Stimulated activated naive CD8-positive, alpha-beta T cell treated with anti-CD3 and anti-CD28 coated beads, Interleukin-15, amount 100 ng/mL, for 72 hours (primary cell): ENCODE results near the gene PCDHA1.
"Not testable (repeated sequence)": the region's sequence is repeated elsewhere in the genome, so short reads cannot be mapped to it uniquely, and the experiment has no call there.

Experiments used
- ATAC-seq: fragments of 150-1000 bp; cut with Tn5 transposase; 2 replicates; pipeline ENCODE4 v1.10.0; 2021; ENCODE audit warnings: mild to moderate bottlenecking, moderate library complexity
- DNase-seq, 2 donors: peaks; one replicate each; pipeline ENCODE4 v3.0.0; 2021 to 2022
- H3K27ac Mint-ChIP-seq, 2 donors: one replicate each; pipeline ENCODE4 v1.8.0; 2022; ENCODE audit warnings: mild to moderate bottlenecking in 2 of 2, mixed read lengths in 2 of 2, moderate library complexity in 2 of 2
- H3K27me3 Mint-ChIP-seq: one replicate; pipeline ENCODE4 v1.8.0; 2022; ENCODE audit warnings: mixed read lengths
- H3K4me1 Mint-ChIP-seq: one replicate; pipeline ENCODE4 v1.8.0; 2022; ENCODE audit warnings: mild to moderate bottlenecking, mixed read lengths
- H3K4me3 Mint-ChIP-seq, 2 donors: one replicate each; pipeline ENCODE4 v1.8.0; 2022; ENCODE audit warnings: mild to moderate bottlenecking in 2 of 2, mixed read lengths in 2 of 2, moderate library complexity in 1 of 2
- H3K9me3 Mint-ChIP-seq, 2 donors: one replicate each; pipeline ENCODE4 v1.8.0; 2022; ENCODE audit warnings: mixed read lengths in 2 of 2

The PCDHA1 gene

DNA sequence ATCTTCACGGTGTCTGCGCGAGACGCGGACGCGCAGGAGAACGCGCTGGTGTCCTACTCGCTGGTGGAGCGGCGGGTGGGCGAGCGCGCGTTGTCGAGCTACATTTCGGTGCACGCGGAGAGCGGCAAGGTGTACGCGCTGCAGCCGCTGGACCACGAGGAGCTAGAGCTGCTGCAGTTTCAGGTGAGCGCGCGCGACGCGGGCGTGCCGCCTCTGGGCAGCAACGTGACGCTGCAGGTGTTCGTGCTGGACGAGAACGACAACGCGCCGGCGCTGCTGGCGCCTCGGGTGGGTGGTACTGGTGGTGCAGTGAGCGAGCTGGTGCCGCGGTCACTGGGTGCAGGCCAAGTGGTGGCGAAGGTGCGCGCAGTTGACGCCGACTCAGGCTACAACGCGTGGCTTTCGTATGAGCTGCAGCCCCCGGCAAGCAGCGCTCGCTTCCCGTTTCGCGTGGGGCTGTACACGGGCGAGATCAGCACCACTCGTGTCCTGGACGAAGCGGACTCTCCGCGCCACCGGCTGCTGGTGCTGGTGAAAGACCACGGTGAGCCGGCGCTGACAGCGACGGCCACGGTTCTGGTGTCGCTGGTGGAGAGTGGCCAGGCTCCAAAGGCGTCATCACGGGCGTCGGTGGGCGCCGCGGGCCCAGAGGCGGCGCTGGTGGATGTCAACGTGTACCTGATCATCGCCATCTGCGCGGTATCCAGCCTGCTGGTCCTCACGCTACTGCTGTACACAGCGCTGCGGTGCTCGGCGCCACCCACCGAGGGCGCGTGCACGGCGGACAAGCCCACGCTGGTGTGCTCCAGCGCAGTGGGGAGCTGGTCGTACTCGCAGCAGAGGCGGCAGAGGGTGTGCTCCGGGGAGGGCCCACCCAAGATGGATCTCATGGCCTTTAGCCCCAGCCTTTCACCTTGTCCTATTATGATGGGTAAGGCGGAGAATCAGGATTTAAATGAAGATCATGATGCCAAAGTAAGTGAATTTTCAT is 43.9 kb downstream of the PCDHA1 start:
- not testable (repeated sequence) for H3K4me3 Mint-ChIP-seq, H3K4me1 Mint-ChIP-seq, H3K27ac Mint-ChIP-seq, DNase-seq, ATAC-seq
- Mint-ChIP-seq H3K27me3 (peaks cover 43% of the 10 kb centered on the region), H3K9me3 (peaks cover 13 to 36% of the 10 kb centered on the region in 2 donors)

DNA sequence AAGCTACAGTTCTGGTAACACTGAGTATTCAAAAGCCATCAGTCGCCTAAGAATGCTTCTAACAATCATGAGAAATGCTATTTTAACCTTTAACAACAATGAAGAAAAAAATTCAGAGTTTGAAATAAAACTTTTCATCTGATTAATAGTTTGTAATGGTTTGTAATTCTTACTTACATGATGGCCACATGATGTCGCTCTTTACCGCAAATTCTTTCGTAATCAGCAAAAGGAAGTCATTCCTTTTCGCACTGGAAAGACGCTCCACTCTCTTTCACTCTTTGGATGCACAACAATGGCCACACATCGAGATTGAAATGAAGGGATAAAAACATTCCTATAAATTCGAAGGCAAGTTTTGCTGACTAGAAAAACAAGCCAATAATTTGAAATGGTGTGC is 48.1 kb downstream of the PCDHA1 start, which contains the start of gene PCDHA7:
TSS of gene PCDHA7 (plus strand) at position 277 of the 400 bp plus-strand sequence. CDS start at position 392, 115 bp downstream.
- H3K9me3 Mint-ChIP-seq: peaks cover 9 to 34% of the 10 kb centered on the region in 2 donors
- peaks cover 28% of the 10 kb centered on the region for H3K27me3 Mint-ChIP-seq
- H3K4me3 Mint-ChIP-seq: no peak within 1 kb of the TSS
- no peak within 1 kb of the TSS for H3K27ac Mint-ChIP-seq
- no peaks in the 10 kb centered on the region for H3K4me1 Mint-ChIP-seq
- DNase-seq (no peak), ATAC-seq (no peak)

DNA sequence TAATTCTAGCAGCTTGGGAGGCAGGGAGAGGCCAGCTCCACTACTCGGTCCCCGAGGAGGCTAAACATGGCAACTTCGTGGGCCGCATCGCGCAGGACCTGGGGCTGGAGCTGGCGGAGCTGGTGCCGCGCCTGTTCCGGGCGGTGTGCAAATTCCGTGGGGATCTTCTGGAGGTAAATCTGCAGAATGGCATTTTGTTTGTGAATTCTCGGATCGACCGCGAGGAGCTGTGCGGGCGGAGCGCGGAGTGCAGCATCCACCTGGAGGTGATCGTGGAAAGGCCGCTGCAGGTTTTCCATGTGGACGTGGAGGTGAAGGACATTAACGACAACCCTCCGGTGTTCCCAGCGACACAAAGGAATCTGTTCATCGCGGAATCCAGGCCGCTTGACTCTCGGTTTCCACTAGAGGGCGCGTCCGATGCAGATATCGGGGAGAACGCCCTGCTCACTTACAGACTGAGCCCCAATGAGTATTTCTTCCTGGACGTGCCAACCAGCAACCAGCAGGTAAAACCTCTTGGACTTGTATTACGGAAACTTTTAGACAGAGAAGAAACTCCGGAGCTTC is 48.6 kb downstream of the PCDHA1 start:
- H3K4me1 Mint-ChIP-seq, H3K4me3 Mint-ChIP-seq, H3K27ac Mint-ChIP-seq, DNase-seq, ATAC-seq: not testable (repeated sequence)
- Mint-ChIP-seq H3K27me3 (peaks cover 27% of the 10 kb centered on the region), H3K9me3 (peaks cover 9 to 28% of the 10 kb centered on the region in 2 donors)

DNA sequence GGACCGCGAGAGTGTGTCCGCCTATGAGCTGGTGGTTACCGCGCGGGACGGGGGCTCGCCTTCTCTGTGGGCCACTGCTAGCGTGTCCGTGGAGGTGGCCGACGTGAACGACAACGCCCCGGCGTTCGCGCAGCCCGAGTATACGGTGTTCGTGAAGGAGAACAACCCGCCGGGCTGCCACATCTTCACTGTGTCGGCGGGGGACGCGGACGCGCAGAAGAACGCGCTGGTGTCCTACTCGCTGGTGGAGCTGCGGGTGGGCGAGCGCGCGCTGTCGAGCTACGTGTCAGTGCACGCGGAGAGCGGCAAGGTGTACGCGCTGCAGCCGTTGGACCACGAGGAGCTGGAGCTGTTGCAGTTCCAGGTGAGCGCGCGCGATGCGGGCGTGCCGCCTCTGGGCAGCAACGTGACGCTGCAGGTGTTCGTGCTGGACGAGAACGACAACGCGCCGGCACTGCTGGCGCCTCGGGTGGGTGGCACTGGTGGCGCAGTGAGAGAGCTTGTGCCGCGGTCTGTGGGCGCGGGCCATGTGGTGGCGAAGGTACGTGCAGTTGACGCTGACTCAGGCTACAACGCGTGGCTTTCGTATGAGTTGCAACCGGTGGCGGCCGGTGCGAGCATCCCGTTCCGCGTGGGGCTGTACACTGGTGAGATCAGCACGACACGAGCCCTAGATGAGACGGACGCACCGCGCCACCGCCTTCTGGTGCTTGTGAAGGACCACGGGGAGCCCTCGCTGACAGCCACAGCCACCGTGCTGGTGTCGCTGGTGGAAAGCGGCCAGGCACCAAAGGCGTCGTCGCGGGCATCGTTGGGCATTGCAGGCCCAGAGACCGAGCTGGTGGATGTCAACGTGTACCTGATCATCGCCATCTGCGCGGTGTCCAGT is 49.9 kb downstream of the PCDHA1 start:
- H3K4me3 Mint-ChIP-seq: no peak overlapping the region
- H3K9me3 Mint-ChIP-seq: peaks cover 18 to 36% of the 10 kb centered on the region in 2 donors
- no peak overlapping the region for H3K27ac Mint-ChIP-seq

DNA sequence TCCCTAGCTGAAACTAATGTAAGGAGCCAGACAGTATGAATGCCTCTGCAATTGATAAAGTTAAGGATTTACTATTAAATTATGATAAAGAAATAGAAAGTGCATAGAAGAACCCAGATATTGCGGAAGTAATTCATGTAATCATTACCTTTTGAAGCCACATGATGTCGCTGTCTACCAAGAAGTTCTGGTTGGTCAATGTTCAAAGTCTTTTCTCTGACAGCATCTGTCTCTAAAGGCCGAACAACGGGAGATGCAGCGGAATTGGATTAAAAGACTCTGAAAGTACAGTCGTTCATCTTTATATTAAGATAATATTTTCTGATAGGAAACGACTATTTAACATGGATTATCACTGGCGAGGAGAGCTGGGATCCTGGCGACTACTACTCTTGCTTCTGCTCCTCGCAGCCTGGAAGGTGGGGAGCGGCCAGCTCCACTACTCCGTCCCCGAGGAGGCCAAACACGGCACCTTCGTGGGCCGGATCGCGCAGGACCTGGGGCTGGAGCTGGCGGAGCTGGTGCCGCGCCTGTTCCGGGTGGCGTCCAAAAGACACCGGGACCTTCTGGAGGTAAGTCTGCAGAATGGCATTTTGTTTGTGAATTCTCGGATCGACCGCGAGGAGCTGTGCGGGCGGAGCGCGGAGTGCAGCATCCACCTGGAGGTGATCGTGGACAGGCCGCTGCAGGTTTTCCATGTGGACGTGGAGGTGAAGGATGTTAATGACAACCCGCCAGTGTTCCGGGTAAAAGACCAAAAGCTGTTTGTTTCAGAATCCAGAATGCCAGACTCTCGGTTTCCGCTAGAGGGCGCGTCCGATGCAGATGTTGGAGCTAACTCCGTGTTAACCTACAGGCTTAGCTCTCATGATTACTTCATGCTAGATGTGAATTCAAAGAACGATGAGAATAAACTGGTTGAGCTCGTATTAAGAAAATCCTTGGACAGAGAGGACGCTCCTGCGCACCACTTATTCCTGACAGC is 55.3 kb downstream of the PCDHA1 start, which contains the start of gene PCDHA8:
TSS of gene PCDHA8 (plus strand) at position 210 of the 985 bp plus-strand sequence. CDS start at position 345, 135 bp downstream.
- Mint-ChIP-seq H3K4me1 (no peaks in the 10 kb centered on the region), H3K4me3 (no peak within 1 kb of the TSS), H3K9me3 (peaks cover 14 to 22% of the 10 kb centered on the region in 2 donors), H3K27me3 (peaks cover 10% of the 10 kb centered on the region), H3K27ac (no peak within 1 kb of the TSS)
- ATAC-seq (no peak), DNase-seq (no peak)

More for the DNA sequence above, 49.9 kb downstream of the PCDHA1 start:
- H3K27me3 Mint-ChIP-seq: peaks cover 37% of the 10 kb centered on the region
- DNase-seq: no peak
- no peak for ATAC-seq
- H3K4me1 Mint-ChIP-seq: no peaks in the 10 kb centered on the region

DNA sequence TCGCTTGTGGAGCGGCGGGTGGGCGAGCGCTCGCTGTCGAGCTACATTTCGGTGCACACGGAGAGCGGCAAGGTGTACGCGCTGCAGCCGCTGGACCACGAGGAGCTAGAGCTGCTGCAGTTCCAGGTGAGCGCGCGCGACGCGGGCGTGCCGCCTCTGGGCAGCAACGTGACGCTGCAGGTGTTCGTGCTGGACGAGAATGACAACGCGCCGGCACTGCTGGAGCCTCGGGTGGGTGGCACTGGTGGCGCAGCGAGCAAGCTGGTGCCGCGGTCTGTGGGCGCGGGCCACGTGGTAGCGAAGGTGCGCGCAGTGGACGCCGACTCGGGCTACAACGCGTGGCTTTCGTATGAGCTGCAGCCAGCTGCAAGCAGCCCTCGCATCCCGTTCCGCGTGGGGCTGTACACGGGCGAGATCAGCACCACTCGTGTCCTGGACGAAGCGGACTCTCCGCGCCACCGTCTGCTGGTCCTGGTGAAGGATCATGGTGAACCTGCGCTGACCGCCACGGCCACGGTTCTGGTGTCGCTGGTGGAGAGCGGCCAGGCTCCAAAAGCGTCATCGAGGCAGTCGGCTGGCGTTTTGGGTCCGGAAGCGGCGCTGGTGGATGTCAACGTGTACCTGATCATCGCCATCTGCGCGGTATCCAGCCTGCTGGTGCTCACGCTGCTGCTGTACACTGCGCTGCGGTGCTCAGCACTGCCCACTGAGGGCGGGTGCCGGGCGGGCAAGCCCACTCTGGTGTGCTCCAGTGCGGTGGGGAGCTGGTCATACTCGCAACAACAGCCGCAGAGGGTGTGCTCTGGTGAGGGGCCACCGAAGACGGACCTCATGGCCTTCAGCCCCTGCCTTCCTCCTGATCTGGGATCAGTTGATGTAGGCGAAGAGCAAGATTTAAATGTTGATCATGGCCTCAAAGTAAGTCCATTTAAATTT is 57.1 kb downstream of the PCDHA1 start:
- ATAC-seq: no peak
- Mint-ChIP-seq H3K27ac (no peak overlapping the region), H3K27me3 (peaks cover 19% of the 10 kb centered on the region), H3K4me3 (no peak overlapping the region), H3K9me3 (peaks cover 19 to 21% of the 10 kb centered on the region in 2 donors), H3K4me1 (no peaks in the 10 kb centered on the region)
- no peak for DNase-seq

DNA sequence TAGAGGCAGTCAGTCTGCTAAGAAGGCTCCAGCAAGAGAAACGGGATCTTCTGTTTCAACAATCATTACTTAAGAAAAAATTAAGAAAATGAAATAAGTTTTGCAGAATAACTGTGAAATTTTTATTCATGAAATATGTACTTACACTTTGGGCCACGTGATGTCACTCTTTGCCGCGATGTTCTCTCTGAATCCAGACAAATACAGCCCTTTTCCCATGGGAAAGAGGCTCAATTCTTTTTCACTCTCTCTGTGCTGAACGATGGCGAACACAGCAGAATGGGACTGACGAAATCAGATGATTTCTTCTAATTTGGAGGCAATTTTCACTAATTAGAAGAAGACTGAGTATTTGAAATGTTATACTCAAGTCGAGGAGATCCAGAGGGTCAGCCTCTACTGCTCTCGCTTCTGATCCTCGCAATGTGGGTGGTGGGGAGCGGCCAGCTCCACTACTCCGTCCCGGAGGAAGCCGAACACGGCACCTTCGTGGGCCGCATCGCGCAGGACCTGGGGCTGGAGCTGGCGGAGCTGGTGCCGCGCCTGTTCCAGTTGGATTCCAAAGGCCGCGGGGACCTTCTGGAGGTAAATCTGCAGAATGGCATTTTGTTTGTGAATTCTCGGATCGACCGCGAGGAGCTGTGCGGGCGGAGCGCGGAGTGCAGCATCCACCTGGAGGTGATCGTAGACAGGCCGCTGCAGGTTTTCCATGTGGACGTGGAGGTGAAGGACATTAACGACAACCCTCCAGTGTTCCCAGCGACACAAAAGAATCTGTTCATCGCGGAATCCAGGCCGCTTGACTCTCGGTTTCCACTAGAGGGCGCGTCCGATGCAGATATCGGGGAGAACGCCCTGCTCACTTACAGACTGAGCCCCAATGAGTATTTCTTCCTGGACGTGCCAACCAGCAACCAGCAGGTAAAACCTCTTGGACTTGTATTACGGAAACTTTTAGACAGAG is 62.5 kb downstream of the PCDHA1 start, which contains the start of gene PCDHA9:
TSS of gene PCDHA9 (plus strand) at position 244 of the 964 bp plus-strand sequence. CDS start at position 358, 114 bp downstream.
- not testable (repeated sequence) for H3K4me1 Mint-ChIP-seq, ATAC-seq, H3K27ac Mint-ChIP-seq, H3K9me3 Mint-ChIP-seq, H3K4me3 Mint-ChIP-seq, DNase-seq
- peaks cover 15% of the 10 kb centered on the region for H3K27me3 Mint-ChIP-seq

DNA sequence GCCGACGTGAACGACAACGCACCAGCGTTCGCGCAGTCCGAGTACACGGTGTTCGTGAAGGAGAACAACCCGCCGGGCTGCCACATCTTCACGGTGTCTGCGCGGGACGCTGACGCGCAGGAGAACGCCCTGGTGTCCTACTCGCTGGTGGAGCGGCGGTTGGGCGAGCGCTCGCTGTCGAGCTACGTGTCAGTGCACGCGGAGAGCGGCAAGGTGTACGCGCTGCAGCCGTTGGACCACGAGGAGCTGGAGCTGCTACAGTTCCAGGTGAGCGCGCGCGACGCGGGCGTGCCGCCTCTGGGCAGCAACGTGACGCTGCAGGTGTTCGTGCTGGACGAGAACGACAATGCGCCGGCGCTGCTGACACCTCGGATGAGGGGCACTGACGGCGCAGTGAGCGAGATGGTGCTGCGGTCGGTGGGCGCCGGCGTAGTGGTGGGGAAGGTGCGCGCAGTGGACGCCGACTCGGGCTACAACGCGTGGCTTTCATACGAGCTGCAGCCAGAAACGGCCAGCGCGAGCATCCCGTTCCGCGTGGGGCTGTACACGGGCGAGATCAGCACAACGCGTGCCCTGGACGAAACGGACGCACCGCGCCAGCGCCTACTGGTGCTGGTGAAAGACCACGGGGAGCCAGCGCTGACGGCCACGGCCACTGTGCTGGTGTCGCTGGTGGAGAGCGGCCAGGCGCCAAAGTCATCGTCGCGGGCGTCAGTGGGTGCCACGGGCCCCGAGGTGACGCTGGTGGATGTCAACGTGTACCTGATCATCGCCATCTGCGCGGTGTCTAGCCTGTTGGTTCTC is 64.1 kb downstream of the PCDHA1 start:
- not testable (repeated sequence) for H3K27ac Mint-ChIP-seq, ATAC-seq, H3K4me3 Mint-ChIP-seq, DNase-seq, H3K4me1 Mint-ChIP-seq, H3K9me3 Mint-ChIP-seq
- peaks cover 16% of the 10 kb centered on the region for H3K27me3 Mint-ChIP-seq

DNA sequence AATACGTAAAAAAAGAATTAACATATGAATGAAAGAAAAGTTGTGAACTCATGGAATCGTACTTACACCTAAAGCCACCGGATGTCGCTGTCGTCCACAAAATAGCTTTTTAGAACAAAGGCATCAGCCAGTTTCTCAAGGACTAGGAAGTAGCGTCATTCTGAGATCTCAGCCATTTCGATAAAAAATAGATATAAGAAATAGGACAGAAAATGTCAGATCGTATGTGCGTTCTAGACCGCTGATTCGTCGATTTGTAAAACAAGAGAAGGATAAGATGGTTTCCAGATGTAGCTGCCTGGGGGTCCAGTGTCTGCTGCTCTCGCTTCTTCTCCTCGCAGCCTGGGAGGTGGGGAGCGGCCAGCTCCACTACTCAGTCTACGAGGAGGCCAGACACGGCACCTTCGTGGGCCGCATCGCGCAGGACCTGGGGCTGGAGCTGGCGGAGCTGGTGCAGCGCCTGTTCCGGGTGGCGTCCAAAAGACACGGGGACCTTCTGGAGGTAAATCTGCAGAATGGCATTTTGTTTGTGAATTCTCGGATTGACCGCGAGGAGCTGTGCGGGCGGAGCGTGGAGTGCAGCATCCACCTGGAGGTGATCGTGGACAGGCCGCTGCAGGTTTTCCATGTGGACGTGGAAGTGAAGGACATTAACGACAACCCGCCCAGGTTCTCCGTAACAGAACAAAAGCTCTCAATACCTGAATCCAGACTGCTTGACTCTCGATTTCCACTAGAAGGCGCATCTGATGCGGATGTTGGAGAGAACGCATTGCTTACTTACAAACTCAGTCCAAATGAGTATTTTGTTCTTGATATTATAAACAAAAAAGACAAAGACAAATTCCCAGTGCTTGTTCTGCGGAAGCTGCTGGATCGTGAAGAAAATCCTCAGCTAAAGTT is 70.1 kb downstream of the PCDHA1 start, which contains the start of gene PCDHA10:
TSS of gene PCDHA10 (plus strand) at position 126 of the 903 bp plus-strand sequence. CDS start at position 278, 152 bp downstream.
- H3K27ac Mint-ChIP-seq: peak within 1 kb of the TSS in 1 of 2 donors; percentile 82
- peaks cover 27% of the 10 kb centered on the region for H3K27me3 Mint-ChIP-seq
- no peak within 1 kb of the TSS for H3K4me3 Mint-ChIP-seq
- H3K9me3 Mint-ChIP-seq: peaks cover 13 to 25% of the 10 kb centered on the region in 2 donors
- no peaks in the 10 kb centered on the region for H3K4me1 Mint-ChIP-seq
- no peak for DNase-seq
- ATAC-seq: no peak

DNA sequence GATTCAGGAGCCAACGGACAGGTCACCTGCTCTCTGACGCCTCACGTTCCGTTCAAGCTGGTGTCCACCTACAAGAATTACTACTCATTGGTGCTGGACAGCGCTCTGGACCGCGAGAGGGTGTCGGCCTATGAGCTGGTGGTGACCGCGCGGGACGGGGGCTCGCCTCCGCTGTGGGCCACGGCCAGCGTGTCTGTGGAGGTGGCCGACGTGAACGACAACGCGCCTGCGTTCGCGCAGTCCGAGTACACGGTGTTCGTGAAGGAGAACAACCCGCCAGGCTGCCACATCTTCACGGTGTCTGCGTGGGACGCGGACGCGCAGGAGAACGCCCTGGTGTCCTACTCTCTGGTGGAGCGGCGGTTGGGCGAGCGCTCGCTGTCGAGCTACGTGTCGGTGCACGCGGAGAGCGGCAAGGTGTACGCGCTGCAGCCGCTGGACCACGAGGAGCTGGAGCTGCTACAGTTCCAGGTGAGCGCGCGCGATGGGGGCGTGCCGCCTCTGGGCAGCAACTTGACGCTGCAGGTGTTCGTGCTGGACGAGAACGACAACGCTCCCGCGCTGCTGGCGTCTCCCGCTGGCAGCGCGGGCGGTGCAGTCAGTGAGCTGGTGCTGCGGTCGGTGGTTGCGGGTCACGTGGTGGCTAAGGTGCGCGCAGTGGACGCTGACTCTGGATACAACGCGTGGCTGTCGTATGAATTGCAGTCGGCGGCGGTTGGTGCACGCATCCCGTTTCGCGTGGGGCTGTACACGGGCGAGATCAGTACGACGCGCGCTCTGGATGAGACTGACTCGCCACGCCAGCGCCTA is 71.4 kb downstream of the PCDHA1 start:
- Mint-ChIP-seq H3K4me3 (no peak overlapping the region), H3K27me3 (peaks cover 27% of the 10 kb centered on the region), H3K27ac (no peak overlapping the region), H3K4me1 (no peaks in the 10 kb centered on the region), H3K9me3 (peaks cover 13 to 27% of the 10 kb centered on the region in 2 donors)
- DNase-seq: no peak
- no peak for ATAC-seq
